ENCODE measurements around the gene CAMTA2.

GRCh38 chr17:4955091-4955490 lies 32.4 kb downstream of the CAMTA2 start:
- TF ChIP-seq POLR2AphosphoS5 (IDR thresholded peaks at IDR 0.05; ENCODE audit: low read depth) (no peak), CTCF (IDR thresholded peaks at IDR 0.05; ENCODE audit: insufficient read depth, low read length) (no peak)

Measured in HL-60 (cell line).